ENCODE measurements around the gene TDRD12. TPM values are rescaled to one million over a fixed set of nuclear protein-coding genes. Genes with fewer than 3 reads are reported as not detected.

Gene TDRD12
- total and polyA plus RNA-seq, 4 donors: under 0.01 to 0.23 (median 0.02) TPM; not detected in 1

DNA sequence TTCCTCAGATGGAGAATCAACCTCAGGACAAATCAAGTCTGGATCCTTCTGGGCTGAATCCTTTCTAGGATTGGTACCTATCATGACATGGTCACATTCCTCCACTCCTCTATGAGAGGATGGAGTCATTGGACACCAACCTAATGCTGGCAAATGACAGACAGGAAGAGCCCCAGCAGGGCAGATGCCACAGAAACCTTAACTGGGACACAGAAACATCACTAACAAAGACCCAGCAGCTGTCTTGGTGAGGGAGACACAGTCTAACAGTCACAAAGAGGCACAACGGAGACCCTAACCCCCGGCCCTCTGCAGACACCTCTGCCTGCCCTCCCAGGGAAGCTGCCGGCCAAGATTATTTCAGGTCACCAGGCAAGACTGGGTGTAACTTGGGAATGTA lies 46.7 kb upstream of the TDRD12 start:
- peaks cover 9 to 38% (median 16%) of the 10 kb centered on the region in 4 donors for H3K4me1 ChIP-seq (ENCODE audit: control insufficient read depth in 4 of 4, insufficient read depth in 4 of 4, low read length in 3 of 4)
- no peaks in the 10 kb centered on the region for H3K9me3 ChIP-seq (ENCODE audit: control insufficient read depth in 4 of 4, low read length in 3 of 4)
- no peak overlapping the region for H3K27ac ChIP-seq (ENCODE audit: low read depth in 1 of 2, low read length in 2 of 2)
- H3K4me3 ChIP-seq (ENCODE audit: low read depth in 1 of 3, low read length in 3 of 3): no peak overlapping the region
- TF ChIP-seq JUND (IDR thresholded peaks at IDR 0.05): no peak
- no peak for TF ChIP-seq FOXA1 (IDR thresholded peaks at IDR 0.05)
- TF ChIP-seq, protein P1, sequence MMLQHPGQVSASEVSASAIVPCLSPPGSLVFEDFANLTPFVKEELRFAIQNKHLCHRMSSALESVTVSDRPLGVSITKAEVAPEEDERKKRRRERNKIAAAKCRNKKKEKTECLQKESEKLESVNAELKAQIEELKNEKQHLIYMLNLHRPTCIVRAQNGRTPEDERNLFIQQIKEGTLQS (IDR thresholded peaks at IDR 0.05): no peak
- TF ChIP-seq HNF4A (conservative IDR thresholded peaks at IDR 0.05): no peak
- TF ChIP-seq, protein P2, sequence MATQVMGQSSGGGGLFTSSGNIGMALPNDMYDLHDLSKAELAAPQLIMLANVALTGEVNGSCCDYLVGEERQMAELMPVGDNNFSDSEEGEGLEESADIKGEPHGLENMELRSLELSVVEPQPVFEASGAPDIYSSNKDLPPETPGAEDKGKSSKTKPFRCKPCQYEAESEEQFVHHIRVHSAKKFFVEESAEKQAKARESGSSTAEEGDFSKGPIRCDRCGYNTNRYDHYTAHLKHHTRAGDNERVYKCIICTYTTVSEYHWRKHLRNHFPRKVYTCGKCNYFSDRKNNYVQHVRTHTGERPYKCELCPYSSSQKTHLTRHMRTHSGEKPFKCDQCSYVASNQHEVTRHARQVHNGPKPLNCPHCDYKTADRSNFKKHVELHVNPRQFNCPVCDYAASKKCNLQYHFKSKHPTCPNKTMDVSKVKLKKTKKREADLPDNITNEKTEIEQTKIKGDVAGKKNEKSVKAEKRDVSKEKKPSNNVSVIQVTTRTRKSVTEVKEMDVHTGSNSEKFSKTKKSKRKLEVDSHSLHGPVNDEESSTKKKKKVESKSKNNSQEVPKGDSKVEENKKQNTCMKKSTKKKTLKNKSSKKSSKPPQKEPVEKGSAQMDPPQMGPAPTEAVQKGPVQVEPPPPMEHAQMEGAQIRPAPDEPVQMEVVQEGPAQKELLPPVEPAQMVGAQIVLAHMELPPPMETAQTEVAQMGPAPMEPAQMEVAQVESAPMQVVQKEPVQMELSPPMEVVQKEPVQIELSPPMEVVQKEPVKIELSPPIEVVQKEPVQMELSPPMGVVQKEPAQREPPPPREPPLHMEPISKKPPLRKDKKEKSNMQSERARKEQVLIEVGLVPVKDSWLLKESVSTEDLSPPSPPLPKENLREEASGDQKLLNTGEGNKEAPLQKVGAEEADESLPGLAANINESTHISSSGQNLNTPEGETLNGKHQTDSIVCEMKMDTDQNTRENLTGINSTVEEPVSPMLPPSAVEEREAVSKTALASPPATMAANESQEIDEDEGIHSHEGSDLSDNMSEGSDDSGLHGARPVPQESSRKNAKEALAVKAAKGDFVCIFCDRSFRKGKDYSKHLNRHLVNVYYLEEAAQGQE (IDR thresholded peaks at IDR 0.05): no peak
- TF ChIP-seq, protein P3, sequence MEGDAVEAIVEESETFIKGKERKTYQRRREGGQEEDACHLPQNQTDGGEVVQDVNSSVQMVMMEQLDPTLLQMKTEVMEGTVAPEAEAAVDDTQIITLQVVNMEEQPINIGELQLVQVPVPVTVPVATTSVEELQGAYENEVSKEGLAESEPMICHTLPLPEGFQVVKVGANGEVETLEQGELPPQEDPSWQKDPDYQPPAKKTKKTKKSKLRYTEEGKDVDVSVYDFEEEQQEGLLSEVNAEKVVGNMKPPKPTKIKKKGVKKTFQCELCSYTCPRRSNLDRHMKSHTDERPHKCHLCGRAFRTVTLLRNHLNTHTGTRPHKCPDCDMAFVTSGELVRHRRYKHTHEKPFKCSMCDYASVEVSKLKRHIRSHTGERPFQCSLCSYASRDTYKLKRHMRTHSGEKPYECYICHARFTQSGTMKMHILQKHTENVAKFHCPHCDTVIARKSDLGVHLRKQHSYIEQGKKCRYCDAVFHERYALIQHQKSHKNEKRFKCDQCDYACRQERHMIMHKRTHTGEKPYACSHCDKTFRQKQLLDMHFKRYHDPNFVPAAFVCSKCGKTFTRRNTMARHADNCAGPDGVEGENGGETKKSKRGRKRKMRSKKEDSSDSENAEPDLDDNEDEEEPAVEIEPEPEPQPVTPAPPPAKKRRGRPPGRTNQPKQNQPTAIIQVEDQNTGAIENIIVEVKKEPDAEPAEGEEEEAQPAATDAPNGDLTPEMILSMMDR (IDR thresholded peaks at IDR 0.05; ENCODE audit: low read depth, low read length, missing input control): no peak
- TF ChIP-seq, protein P4, sequence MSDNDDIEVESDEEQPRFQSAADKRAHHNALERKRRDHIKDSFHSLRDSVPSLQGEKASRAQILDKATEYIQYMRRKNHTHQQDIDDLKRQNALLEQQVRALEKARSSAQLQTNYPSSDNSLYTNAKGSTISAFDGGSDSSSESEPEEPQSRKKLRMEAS (IDR thresholded peaks at IDR 0.05): no peak
- peaks cover 0 to 3% (median 0%) of the 10 kb centered on the region in 4 donors for H3K27me3 ChIP-seq (ENCODE audit: control insufficient read depth in 4 of 4, insufficient read depth in 4 of 4, low read length in 3 of 4)
- no peak for DNase-seq (ENCODE audit: low spot score)
- H3K36me3 ChIP-seq (ENCODE audit: control insufficient read depth in 4 of 4, insufficient read depth in 3 of 4, low read depth in 1 of 4, low read length in 3 of 4): no peaks in the 10 kb centered on the region
- H3K9ac ChIP-seq (ENCODE audit: low read depth in 1 of 2, low read length in 2 of 2): no peak overlapping the region
- 90% methylated on average over 3 of the region's 3 CpGs for WGBS

DNA sequence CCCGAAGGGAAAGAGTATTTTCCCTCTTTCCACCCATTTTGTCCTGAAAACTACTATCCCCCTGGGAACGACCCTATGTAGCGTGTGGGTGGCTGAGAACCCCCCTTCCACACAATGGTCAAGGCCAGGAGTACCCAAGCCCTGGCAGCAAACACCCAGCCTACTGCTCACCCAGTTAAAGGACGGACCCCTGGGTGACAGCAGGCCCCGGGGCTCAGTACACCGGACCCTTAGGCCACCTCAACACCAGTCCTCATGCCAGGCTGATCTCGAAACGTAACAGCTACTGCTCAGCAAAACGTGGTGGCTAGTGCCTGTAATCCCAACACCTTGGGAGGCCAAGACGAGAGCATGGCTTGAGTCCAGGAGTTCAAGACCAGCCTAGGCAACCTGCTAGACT lies 46.0 kb upstream of the TDRD12 start:
- no peak for DNase-seq (ENCODE audit: low spot score)

More for the DNA sequence above, 46.0 kb upstream of the TDRD12 start:
- 94% methylated on average over 10 of the region's 10 CpGs for WGBS
- Histone ChIP-seq H3K27me3 (ENCODE audit: control insufficient read depth in 4 of 4, insufficient read depth in 4 of 4, low read length in 3 of 4) (peaks cover 0 to 3% (median 0%) of the 10 kb centered on the region in 4 donors), H3K27ac (ENCODE audit: low read depth in 1 of 2, low read length in 2 of 2) (no peak overlapping the region), H3K4me1 (ENCODE audit: control insufficient read depth in 4 of 4, insufficient read depth in 4 of 4, low read length in 3 of 4) (peaks cover 9 to 38% (median 16%) of the 10 kb centered on the region in 4 donors), H3K9ac (ENCODE audit: low read depth in 1 of 2, low read length in 2 of 2) (no peak overlapping the region), H3K9me3 (ENCODE audit: control insufficient read depth in 4 of 4, low read length in 3 of 4) (no peaks in the 10 kb centered on the region), H3K36me3 (ENCODE audit: control insufficient read depth in 4 of 4, insufficient read depth in 3 of 4, low read depth in 1 of 4, low read length in 3 of 4) (no peaks in the 10 kb centered on the region), H3K4me3 (ENCODE audit: low read depth in 1 of 3, low read length in 3 of 3) (no peak overlapping the region)
- TF ChIP-seq, protein P5, sequence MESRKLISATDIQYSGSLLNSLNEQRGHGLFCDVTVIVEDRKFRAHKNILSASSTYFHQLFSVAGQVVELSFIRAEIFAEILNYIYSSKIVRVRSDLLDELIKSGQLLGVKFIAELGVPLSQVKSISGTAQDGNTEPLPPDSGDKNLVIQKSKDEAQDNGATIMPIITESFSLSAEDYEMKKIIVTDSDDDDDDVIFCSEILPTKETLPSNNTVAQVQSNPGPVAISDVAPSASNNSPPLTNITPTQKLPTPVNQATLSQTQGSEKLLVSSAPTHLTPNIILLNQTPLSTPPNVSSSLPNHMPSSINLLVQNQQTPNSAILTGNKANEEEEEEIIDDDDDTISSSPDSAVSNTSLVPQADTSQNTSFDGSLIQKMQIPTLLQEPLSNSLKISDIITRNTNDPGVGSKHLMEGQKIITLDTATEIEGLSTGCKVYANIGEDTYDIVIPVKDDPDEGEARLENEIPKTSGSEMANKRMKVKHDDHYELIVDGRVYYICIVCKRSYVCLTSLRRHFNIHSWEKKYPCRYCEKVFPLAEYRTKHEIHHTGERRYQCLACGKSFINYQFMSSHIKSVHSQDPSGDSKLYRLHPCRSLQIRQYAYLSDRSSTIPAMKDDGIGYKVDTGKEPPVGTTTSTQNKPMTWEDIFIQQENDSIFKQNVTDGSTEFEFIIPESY (IDR thresholded peaks at IDR 0.05): no peak
- no peak for TF ChIP-seq FOXA2 (IDR thresholded peaks at IDR 0.05)
- TF ChIP-seq, protein P4 (IDR thresholded peaks at IDR 0.05): no peak
- no peak for TF ChIP-seq TAF1 (conservative IDR thresholded peaks at IDR 0.05)
- no peak for TF ChIP-seq HNF4A (conservative IDR thresholded peaks at IDR 0.05)
- no peak for TF ChIP-seq NR2F2 (IDR thresholded peaks at IDR 0.05)

Measured in liver (tissue), 9 donors.